Memory B cell (primary cell): ENCODE measurements around the gene PI4KA.

ENCODE experiments used
- ATAC-seq: fragments of 150-1000 bp; cut with Tn5 transposase; 2 replicates; pipeline ENCODE4 v1.10.0; 2021; ENCODE audit warnings: low read depth, mild to moderate bottlenecking, moderate library complexity
- DNase-seq, 2 donors: peaks; one replicate each; pipeline ENCODE4 v3.0.0; 2022; ENCODE audit warnings: low spot score in 2 of 2
- H3K27ac Mint-ChIP-seq: one replicate; pipeline ENCODE4 v1.8.0; 2022; ENCODE audit warnings: mild to moderate bottlenecking, moderate library complexity, mixed read lengths
- H3K27me3 Mint-ChIP-seq: one replicate; pipeline ENCODE4 v1.8.0; 2022; ENCODE audit warnings: mixed read lengths
- H3K36me3 Mint-ChIP-seq: one replicate; pipeline ENCODE4 v1.8.0; 2022; ENCODE audit warnings: mild to moderate bottlenecking, mixed read lengths
- H3K4me1 Mint-ChIP-seq: one replicate; pipeline ENCODE4 v1.8.0; 2022; ENCODE audit warnings: mixed read lengths
- H3K4me3 Mint-ChIP-seq: one replicate; pipeline ENCODE4 v1.8.0; 2022; ENCODE audit warnings: mild to moderate bottlenecking, moderate library complexity, mixed read lengths
- H3K9me3 Mint-ChIP-seq: one replicate; pipeline ENCODE4 v1.8.0; 2022; ENCODE audit warnings: mixed read lengths

Gene PI4KA

GRCh38 chr22:20658433-20659222, 200.0 kb downstream of the PI4KA start:
- Mint-ChIP-seq H3K27ac (no peak overlapping the region), H3K27me3 (peaks cover 13% of the 10 kb centered on the region), H3K4me1 (peaks cover 2% of the 10 kb centered on the region), H3K4me3 (no peak overlapping the region), H3K9me3 (peaks cover 5% of the 10 kb centered on the region), H3K36me3 (peaks cover 6% of the 10 kb centered on the region)
- no peak for DNase-seq
- ATAC-seq, result no peak

GRCh38 chr22:20657963-20658362, 200.6 kb downstream of the PI4KA start:
- Mint-ChIP-seq H3K27me3 (peaks cover 8% of the 10 kb centered on the region), H3K4me3 (no peak overlapping the region), H3K36me3 (peaks cover under 1% of the 10 kb centered on the region), H3K9me3 (peaks cover under 1% of the 10 kb centered on the region), H3K27ac (no peak overlapping the region), H3K4me1 (peaks cover 2% of the 10 kb centered on the region)
- ATAC-seq (no peak), DNase-seq (no peak)
